PC-3 (cell line): Measurements from ENCODE around the gene EXOC6B. TPM values are rescaled to one million over a fixed set of nuclear protein-coding genes. Genes with fewer than 3 reads are reported as not detected.

Experiments
- ATAC-seq: fragments of 200-7000 bp; cut with Tn5 transposase; 2 replicates; pipeline ENCODE4 v1.9.1; 2020; ENCODE audit warnings: mild to moderate bottlenecking, moderate library complexity
- BruUV-seq: library from RNA; stranded (reverse); fragments of 400-500 nt; replicated peaks from 2 replicates; lab custom pipeline; 2021; lab: Mats Ljungman, UMichigan
- CTCF ChIA-PET: fragments of 300-600 bp; sonication (Branson Sonifier 250); formaldehyde crosslinking; loops from one replicate; lab custom pipeline; 2022; ENCODE audit warnings: antibody characterized with exemption; lab: Charles Lee
- POLR2A ChIA-PET: fragments of 300-600 bp; sonication (Branson Sonifier 250); formaldehyde crosslinking; loops from one replicate; lab custom pipeline; 2022; ENCODE audit warnings: antibody characterized with exemption; ENCODE audit not compliant: unreplicated experiment; lab: Charles Lee
- DNase-seq: peaks from one replicate; pipeline ENCODE4 v3.0.0-alpha.2; 2015
- H2AFZ ChIP-seq: fragments of 300-600 bp; sonication (generic); 2 replicates; pipeline ENCODE4 v1.6.0; 2016; ENCODE audit warnings: antibody characterized with exemption, low read length
- H3F3A ChIP-seq: fragments of 300-600 bp; sonication (generic); one replicate; pipeline ENCODE4 v1.6.0; 2017; ENCODE audit warnings: antibody characterized with exemption, low read length, control low read depth, mild to moderate bottlenecking; ENCODE audit not compliant: unreplicated experiment
- H3K27ac ChIP-seq: fragments of 300-600 bp; sonication (generic); 2 replicates; pipeline ENCODE4 v1.5.1; 2016; ENCODE audit warnings: mild to moderate bottlenecking, low read length
- H3K27me3 ChIP-seq: fragments of 300-600 bp; sonication (generic); 2 replicates; pipeline ENCODE4 v1.6.1; 2016; ENCODE audit warnings: low read length, mixed read lengths
- H3K36me3 ChIP-seq: fragments of 300-600 bp; sonication (generic); 2 replicates; pipeline ENCODE4 v1.6.1; 2016; ENCODE audit warnings: low read depth, mixed run types, low read length, mixed read lengths
- H3K4me1 ChIP-seq: fragments of 300-600 bp; sonication (generic); 2 replicates; pipeline ENCODE4 v1.5.1; 2016; ENCODE audit warnings: low read length; ENCODE audit not compliant: insufficient read depth
- H3K4me2 ChIP-seq: fragments of 300-600 bp; sonication (generic); 2 replicates; pipeline ENCODE4 v1.6.0; 2016; ENCODE audit warnings: low read length
- H3K4me3 ChIP-seq: fragments of 300-600 bp; sonication (generic); 2 replicates; pipeline ENCODE4 v1.5.1; 2016; ENCODE audit warnings: mild to moderate bottlenecking, low read length, mixed read lengths
- H3K79me2 ChIP-seq: fragments of 300-600 bp; sonication (generic); 2 replicates; pipeline ENCODE4 v1.6.1; 2017; ENCODE audit warnings: low read length, mixed read lengths
- H3K9ac ChIP-seq: fragments of 300-600 bp; sonication (generic); 2 replicates; pipeline ENCODE4 v1.6.0; 2016; ENCODE audit warnings: mild to moderate bottlenecking, low read length
- H3K9me2 ChIP-seq: fragments of 300-600 bp; sonication (generic); replicated peaks from 2 replicates; pipeline ENCODE4 v1.6.1; 2016; ENCODE audit warnings: mixed run types, low read length, mixed read lengths
- H3K9me3 ChIP-seq: fragments of 300-600 bp; sonication (generic); 2 replicates; pipeline ENCODE4 v1.6.1; 2016; ENCODE audit warnings: low read length, mixed read lengths
- H4K20me1 ChIP-seq: fragments of 300-600 bp; sonication (generic); 2 replicates; pipeline ENCODE4 v1.6.1; 2016; ENCODE audit warnings: low read length, mixed read lengths
- EZH2 ChIP-seq: fragments of 300-600 bp; sonication (generic); IDR thresholded peaks from one replicate; pipeline ENCODE4 v1.6.1; 2017; ENCODE audit warnings: antibody characterized with exemption, mild to moderate bottlenecking, low read length; ENCODE audit not compliant: unreplicated experiment
- EZH2phosphoT487 ChIP-seq: fragments of 300-600 bp; sonication (generic); IDR thresholded peaks from 2 replicates; pipeline ENCODE4 v1.6.1; 2018; ENCODE audit warnings: mild to moderate bottlenecking, antibody characterized with exemption, low read length, borderline replicate concordance
- intact Hi-C: fragments of 100-400 bp; cut with micrococcal nuclease; formaldehyde crosslinking; loops from 2 replicates; pipeline ENCODE4 v1.9.0; 2023
- total RNA-seq: library from RNA; depleted of rRNA; stranded (reverse); fragments of >200 nt; gene quantifications from 2 replicates; pipeline ENCODE4 v1.2.3, GENCODE V29; 2014
- TF ChIP-seq, protein P1 (sequence below): fragments of 300-600 bp; sonication (generic); conservative IDR thresholded peaks from 2 replicates; pipeline ENCODE4 v1.5.1; 2017; ENCODE audit warnings: antibody characterized with exemption, low read depth, mild to moderate bottlenecking, low read length

The EXOC6B gene
- total RNA-seq, 1 experiment from 2014 or later = 13.9 TPM

DNA sequence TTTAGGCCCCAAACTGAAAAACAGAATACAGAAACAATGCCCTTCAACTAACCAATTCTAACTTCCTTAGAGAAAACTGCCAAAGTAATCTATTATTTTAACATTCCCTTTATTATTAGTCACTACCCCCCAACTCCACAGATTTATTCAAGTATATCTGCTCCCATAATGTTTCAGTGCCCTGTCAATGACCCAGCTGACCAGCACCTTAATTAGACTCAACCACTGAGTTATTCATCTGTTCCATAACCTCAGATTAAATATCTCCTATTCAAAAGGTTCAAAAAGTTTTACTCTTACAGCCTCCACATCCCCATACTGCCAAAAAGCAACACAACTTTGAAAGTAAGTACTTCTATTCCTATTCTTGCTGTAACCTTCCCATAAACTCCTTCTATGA, 202.4 kb downstream of the EXOC6B start:
- Histone ChIP-seq H2AFZ (no peak overlapping the region), H4K20me1 (no peaks in the 10 kb centered on the region), H3K4me3 (no peak overlapping the region), H3K36me3 (no peaks in the 10 kb centered on the region), H3K4me1 (no peaks in the 10 kb centered on the region), H3K4me2 (no peak overlapping the region), H3K27ac (no peak overlapping the region), H3F3A (no peaks in the 10 kb centered on the region), H3K9ac (no peak overlapping the region), H3K9me3 (no peaks in the 10 kb centered on the region), H3K9me2 (no peaks in the 10 kb centered on the region), H3K79me2 (no peaks in the 10 kb centered on the region), H3K27me3 (no peaks in the 10 kb centered on the region)
- no peak for ATAC-seq
- ChIA-PET POLR2A (no interaction called here), CTCF (no interaction called here)
- intact Hi-C loops = no loop called here
- TF ChIP-seq EZH2 = no peak
- TF ChIP-seq EZH2phosphoT487 = no peak
- TF ChIP-seq, protein P1, sequence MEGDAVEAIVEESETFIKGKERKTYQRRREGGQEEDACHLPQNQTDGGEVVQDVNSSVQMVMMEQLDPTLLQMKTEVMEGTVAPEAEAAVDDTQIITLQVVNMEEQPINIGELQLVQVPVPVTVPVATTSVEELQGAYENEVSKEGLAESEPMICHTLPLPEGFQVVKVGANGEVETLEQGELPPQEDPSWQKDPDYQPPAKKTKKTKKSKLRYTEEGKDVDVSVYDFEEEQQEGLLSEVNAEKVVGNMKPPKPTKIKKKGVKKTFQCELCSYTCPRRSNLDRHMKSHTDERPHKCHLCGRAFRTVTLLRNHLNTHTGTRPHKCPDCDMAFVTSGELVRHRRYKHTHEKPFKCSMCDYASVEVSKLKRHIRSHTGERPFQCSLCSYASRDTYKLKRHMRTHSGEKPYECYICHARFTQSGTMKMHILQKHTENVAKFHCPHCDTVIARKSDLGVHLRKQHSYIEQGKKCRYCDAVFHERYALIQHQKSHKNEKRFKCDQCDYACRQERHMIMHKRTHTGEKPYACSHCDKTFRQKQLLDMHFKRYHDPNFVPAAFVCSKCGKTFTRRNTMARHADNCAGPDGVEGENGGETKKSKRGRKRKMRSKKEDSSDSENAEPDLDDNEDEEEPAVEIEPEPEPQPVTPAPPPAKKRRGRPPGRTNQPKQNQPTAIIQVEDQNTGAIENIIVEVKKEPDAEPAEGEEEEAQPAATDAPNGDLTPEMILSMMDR = no peak
- no peak for DNase-seq
- no TSS peak for BruUV-seq

DNA sequence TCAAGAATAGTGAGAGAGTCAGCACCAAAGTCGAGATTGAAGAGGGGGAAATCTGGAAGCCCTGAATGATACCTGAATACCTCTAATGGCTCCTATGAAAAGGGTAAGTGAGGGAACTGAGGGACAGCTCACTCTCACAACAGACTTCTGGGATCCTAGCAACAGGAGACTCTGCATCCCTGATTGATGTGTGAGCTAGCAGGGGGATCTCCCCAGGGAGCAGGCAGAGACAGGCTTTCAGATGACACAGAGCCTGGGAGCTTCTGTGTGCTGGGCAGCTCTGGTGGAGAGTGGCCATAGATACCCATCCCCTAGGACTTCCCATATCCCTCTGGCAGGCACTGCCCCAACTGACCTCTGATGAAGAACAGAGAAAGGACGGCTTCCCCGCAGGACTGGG, 206.2 kb downstream of the EXOC6B start:
- intact Hi-C loops = no loop called here
- Histone ChIP-seq H3K79me2 (no peaks in the 10 kb centered on the region), H4K20me1 (no peaks in the 10 kb centered on the region), H3K4me2 (no peak overlapping the region), H3K9me3 (no peaks in the 10 kb centered on the region), H3K4me3 (no peak overlapping the region), H3F3A (no peaks in the 10 kb centered on the region), H3K27me3 (no peaks in the 10 kb centered on the region), H3K27ac (no peak overlapping the region), H2AFZ (no peak overlapping the region), H3K4me1 (no peaks in the 10 kb centered on the region), H3K36me3 (no peaks in the 10 kb centered on the region; the same call in 1 of the 2 replicates), H3K9ac (no peak overlapping the region), H3K9me2 (no peaks in the 10 kb centered on the region)
- ChIA-PET CTCF (no interaction called here), POLR2A (no interaction called here)
- no TSS peak for BruUV-seq
- TF ChIP-seq EZH2phosphoT487 = no peak
- TF ChIP-seq EZH2 = no peak
- TF ChIP-seq, protein P1 = no peak
- no peak for ATAC-seq
- no peak for DNase-seq

DNA sequence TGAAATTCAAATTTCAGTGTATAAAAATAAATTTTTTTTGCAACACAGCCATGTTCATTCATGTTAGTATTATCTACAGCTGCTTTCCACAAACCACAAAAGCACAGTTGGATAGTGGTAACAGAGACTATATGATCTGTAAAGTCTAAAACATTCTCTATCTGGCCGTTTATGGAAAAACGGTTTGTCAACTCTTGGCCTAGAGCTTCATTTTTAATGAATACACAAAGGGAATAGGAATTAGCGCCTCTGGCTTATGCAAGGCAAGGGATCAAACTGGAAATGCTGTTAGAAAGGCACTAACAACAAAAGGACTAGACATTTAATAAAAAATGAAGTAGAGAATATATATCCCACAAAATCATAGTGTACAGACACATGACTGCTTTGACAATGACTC, 211.9 kb downstream of the EXOC6B start:
- intact Hi-C loops = no loop called here
- Histone ChIP-seq H2AFZ (no peak overlapping the region), H3F3A (no peaks in the 10 kb centered on the region), H3K9me3 (no peaks in the 10 kb centered on the region), H3K27ac (no peak overlapping the region), H3K4me2 (no peak overlapping the region), H3K4me3 (no peak overlapping the region), H3K36me3 (no peaks in the 10 kb centered on the region; the same call in 1 of the 2 replicates), H3K27me3 (no peaks in the 10 kb centered on the region), H3K9me2 (no peaks in the 10 kb centered on the region), H3K9ac (no peak overlapping the region), H3K79me2 (no peaks in the 10 kb centered on the region), H4K20me1 (no peaks in the 10 kb centered on the region), H3K4me1 (peaks cover 3% of the 10 kb centered on the region; the same call in 1 of the 2 replicates)
- ATAC-seq (no peak), DNase-seq (no peak)
- TF ChIP-seq EZH2 = no peak
- TF ChIP-seq, protein P1 = no peak
- CTCF ChIA-PET = no interaction called here
- BruUV-seq = no TSS peak
- POLR2A ChIA-PET = no interaction called here
